ENCODE results near the gene NAPA.
"Not testable (repeated sequence)": the region's sequence is repeated elsewhere in the genome, so short reads cannot be mapped to it uniquely, and the experiment has no call there.

NAPA gene

DNA sequence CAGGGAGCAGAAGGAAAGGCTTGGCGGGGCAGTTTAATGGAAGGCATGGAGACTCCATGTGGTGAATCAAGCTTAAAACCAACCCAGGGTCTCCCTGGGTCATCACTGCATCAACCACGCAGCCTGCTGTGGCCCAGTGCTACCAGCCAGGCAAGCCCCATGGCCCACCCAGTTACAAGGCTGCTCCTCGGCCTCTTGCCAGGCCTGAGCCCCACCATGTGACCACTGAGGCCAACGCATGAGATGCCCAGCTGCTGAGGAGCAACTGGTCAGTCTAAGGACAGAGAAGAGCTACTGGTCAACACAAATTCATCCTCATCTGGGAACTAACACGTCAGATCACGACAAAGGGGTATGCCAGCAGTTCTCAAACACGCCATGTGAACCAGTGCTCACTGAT, 15.5 kb downstream of the NAPA start:
- no peak for DNase-seq

DNA sequence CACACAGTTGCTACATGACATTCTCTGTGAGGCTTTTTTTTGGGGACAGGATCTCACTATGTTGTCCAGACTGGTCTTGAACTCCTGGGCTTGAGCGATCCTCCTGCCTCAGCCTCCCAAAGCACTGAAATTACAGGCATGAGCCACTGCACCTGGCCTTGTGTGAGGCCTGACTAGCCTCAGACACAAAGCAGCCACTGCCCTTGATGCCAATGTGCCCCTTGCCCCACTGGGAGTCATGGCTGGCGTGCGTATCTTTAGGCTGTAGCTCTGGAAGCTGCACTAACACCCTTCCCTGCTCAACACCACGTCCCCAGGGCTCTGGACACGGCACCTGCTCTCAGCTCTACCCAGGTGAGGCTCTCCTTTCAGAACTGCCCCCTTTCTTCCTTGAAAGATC, 16.3 kb downstream of the NAPA start:
- DNase-seq, result no peak

DNA sequence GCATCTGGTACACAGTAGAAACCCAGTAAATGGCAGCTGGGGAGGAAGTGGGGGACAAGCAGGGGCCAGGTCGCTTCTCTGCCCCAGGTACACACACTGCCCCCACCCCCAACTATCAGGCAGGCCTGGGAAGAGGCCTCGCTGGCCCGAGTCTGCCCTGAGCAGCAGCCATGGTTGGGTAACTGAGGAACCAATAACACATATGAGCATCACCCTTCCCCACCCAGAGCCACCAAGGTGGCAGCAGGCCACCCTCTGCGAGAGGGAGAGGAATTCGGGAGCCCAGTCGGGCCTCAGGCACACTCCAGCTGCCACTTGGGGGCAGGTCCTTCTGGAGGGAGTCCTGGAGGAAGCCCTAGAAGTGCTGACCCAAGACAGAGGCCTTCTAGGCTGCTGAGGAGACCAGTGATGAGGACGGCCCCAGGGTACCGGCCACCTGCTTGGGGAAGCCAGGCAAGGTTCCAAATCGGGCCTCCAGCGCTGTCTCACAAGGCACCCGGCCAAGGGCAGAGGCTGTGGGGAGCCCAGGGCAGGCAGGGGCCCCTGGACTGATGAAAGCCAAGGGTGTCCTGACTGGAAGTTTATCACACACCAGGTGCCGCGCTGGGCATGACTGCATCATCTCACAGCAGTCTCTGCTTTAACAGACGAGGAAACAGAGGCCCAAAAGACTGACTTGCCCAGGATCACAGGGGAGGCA, 16.9 kb downstream of the NAPA start:
- no peak for DNase-seq

DNA sequence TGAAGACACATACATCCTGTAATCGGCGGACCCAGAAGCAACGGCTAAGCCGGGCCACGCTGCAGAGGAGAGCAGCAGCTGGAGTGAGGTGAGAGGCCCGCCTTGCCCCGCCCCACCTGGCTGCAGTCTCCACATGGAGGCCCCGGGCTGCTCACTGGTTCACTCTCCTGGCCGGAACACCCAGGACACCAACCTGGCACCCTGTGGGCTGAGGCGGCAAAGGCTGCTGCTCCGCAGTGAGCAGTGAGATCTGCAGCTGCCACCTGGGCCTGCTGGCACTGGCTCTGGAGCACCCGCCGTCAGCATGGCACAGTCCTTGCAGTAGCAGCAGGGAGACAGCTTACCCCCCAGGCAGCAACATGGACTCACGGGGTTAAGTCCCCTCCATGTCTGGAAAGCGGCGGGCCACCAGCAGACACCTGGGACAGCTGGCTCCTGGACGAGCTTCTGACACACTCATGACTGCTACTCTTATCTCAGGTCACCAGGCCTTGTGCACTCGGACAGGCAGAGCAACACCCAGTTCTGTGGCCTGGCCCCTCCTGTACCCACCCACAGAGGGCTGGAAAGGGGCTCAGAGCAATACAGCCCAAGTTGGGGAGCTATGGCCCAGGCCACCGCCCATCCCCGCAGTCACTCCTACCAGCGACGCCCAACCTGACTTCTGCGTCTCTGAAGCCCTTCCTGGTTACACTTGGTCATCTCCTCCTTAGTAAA, 17.7 kb downstream of the NAPA start:
- no peak for DNase-seq

DNA sequence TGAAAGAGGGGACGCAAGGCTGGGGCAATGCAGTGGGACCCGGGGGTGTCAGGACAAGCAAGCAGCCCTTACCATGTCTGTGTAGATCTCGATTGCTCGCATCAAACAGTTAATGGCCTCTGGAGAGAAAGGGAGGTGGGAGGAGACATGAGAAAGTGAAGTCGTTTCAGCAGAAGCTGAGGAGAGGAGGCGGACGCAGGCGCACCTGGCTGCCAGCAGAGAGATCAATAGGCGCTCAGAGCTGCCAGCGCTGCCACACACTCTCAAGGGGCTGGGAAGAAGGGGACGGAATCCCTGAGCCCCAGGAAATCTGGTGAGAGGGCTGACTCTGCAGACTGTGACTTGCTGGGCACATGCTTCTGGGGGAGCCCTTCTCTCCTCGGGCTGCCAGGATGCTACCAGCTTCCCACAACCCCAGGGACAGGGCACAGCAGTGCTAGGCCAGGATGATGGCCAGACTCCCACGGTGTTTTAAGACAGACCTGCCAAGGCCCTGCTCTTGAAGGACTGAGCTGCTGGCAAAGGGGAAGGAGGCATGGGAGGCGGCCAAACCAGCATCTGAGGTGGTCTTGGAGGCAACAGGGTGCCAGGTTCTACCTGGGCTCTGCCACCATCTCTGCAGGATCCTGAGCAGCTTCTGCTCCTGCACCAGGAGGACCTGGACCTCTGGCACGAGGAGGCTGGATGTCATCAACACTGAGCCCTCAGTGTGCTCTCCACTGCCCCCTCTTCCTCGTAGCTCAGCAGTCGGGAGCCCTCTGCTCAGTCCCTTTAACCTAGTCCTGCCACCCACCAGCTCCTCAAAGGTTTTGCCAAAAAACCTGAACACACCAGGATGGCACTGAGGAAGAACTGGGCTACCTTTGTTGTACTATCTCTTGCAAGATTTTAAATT, 19.1 kb downstream of the NAPA start:
- no peak for DNase-seq

DNA sequence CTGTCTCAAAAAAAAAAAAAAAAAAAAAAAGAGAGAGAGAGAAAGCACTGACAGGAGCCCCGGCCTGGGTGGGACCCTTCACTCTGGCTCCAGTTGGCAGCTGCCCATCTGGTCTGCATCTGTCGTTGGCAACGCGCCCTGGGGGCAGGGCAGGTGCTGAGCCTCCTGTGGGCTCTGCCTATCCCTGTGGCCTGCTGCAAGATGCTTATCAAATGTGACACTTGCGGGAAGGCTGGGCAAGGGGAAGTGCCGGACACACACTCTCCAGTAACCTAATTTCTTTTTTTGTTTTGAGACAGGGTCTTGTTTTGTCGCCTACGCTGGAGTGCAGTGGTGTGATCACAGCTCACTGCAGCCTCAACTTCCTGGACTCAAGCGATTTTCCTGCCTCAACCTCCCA, 20.1 kb downstream of the NAPA start:
- DNase-seq, result no peak

DNA sequence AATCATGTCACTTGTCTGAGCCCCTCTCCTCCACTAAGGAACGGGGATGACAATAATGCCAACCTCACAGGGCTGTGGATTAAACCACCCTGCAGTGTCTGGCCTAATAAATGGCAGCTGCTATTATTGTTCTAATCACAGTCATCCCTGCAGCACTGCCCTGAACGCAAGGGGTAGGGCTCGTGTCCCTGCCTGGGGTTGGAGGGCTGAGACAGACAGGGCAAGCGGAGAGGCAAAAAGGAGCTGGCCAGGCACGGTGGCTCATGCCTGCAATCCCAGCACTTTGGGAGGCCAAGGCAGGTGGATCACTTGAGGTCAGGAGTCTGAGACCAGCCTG, 20.7 kb downstream of the NAPA start:
- DNase-seq, result no peak

DNA sequence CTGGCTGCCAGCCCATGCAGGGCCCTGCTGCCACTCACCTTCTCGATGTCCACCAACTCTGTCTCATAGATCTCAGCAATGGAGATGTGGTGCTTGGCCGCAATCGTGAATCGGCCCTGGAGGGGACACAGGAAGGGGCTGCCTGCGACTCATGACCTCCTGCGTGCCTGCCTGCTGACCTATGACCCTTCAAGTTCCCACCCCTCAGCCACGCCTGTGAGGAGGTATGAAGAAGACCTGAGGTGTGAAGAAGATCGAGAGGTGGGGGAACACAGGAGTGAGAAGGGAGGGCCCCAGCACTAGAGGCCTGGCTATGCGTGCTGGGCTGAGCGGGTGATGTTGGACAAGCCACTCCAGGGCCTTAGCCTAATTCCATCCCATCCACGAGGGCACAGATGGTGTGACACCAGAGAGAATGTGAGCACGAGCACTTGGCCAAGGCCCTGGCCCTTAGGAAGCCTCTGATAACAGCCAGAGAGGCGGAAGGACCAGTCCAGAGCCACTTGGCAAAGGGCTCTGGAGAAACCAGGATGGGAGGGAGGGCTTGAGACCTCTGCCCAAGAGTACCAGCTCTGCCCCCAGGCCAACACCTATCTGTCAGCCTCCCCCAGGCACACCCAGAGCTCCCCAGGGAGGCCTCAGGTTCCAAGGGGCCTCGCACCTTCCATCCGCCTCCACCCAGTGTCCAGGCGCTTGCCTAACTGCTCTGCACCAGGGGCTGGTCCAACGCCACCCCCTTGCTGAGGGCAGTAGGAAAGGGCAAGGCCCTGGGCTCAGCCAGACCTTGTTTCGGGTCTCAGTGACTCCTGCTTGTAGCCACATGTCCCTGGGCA, 21.3 kb downstream of the NAPA start:
- no peak for DNase-seq

DNA sequence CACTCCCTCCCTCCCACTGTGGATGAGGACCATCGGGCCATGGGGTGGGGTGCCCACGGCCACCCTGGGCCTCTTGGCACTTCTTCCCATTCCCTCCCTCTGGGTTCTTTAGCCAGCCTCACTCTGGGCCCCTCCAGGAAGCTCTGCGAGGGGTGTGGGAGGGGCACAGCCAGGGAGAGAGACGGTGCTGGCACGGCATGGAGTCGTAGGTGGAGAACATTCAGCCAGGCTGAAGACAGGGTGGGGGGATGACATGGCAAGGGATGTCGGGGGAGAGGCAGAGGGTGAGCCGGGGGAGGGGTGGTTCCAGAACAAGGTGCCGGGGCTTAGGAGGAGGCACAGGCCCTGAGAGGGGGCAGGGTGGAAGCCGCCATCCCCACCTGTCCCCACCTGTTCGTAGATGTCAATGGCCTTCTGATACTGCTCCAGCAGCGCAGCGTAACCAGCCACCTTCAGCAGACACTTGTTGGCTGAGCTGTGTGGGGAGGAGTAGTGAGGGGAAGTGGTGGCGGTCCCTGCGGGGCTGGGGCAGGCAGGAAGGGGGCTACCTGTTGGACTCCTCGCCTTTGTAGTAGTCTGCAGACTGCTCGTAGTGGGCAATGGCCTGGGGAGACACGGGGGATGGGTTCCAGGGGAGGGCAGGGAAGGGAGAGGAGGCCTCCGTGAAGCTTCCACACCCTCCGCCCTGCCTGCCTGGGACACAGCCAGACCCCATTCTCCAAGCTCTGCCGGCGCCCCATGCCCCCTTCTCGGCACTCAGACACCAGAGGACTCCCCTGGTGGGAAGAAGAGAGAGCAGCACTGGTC, 22.1 kb downstream of the NAPA start:
- DNase-seq, result no peak

DNA sequence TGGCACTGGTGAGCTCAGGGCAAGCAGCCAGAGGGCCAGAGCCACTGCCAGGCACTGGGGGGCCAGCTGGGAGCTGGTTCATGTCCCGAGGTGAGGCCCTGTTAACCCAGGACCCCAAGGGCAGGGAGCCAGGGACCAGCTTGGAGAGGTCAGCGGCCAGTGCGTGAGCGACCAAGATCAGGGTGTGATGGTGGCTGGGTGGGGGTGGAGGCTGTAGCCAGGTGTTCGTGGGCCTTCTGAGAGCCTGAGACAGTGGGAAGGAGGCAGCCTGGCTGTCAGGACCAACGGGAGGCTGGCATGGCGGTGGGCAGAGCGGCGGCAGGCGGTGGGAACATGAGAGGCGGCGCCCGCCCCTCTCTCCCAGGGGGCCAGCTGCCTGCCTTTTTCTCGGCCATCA, 22.7 kb downstream of the NAPA start:
- DNase-seq, result no peak

DNA sequence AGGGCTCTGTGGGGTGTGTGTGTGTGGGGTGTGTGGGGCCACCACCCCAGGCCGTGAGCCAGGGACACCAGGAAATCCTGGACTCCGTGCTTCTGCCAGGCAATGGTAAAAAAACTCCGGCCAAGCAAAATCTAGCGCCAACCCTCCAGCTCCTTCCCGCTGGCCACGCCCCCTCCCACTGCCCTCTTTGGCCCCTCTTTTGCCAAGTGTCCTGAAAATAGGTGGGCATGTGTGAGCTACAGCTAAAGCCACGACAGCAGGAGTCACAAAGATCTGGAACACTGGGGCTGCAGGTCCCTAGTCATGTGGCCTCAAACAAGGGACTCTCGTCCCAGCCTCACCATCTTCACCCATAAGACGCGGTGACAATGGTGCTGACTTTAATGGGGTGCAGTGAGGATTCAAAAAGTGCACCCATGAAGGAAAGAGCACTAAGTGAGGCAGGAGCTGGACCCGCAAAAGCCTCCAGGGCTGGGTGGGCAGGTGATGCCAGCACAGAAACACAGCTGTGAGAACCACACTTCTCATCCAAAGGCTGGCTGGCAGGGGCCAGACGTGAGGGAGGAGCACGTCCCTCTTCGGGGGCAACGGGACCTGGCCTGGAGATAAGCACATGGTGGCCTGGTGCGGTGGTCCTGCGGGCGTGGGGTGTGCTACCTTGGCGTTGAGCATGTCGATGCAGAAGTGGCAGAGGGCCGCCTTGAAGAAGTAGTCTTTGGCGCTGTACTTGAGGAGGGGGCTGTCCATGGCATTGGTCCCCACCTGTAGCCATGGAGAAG, 23.3 kb downstream of the NAPA start:
- DNase-seq, result no peak

DNA sequence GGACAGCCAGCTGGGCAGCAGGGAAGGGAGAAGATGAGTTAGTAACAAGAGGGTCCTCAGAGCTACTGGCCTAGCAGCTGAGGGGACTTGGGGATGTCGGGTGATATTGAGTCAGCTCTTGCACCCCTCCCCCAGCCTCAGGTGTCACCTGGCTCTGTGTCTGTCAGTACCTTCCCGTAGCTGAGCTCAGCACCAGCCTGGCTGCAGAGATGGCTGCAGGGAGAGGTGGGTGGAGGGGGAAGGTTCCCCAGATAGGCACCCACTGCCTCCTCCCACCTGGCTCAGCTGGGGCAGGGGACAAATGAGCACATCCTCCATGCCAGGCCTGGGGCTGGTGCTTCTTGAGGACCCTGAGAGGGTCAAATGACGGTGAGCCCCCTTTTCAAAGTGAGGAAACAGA, 24.0 kb downstream of the NAPA start:
- DNase-seq, result no peak

DNA sequence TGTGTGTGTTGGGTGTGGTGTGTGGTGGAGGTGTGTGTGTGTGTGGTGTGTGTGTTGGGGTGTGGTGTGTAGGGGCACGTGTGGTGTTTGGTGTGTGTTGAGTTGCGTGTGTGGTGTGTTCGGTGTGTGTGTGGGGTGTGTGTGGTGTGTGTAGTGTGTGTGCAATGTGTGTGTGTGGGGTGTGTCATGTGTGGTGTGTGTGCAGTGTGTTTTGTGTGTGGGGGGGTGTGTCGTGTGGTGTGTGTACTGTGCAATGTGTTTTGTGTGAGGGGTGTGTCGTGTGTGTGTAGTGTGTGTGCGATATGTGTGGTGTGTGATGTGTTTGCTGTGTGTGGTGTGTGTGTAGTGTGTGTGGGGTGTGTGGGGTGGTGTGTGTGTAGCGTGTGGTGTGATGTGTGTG, 24.8 kb downstream of the NAPA start:
- no peak for DNase-seq

DNA sequence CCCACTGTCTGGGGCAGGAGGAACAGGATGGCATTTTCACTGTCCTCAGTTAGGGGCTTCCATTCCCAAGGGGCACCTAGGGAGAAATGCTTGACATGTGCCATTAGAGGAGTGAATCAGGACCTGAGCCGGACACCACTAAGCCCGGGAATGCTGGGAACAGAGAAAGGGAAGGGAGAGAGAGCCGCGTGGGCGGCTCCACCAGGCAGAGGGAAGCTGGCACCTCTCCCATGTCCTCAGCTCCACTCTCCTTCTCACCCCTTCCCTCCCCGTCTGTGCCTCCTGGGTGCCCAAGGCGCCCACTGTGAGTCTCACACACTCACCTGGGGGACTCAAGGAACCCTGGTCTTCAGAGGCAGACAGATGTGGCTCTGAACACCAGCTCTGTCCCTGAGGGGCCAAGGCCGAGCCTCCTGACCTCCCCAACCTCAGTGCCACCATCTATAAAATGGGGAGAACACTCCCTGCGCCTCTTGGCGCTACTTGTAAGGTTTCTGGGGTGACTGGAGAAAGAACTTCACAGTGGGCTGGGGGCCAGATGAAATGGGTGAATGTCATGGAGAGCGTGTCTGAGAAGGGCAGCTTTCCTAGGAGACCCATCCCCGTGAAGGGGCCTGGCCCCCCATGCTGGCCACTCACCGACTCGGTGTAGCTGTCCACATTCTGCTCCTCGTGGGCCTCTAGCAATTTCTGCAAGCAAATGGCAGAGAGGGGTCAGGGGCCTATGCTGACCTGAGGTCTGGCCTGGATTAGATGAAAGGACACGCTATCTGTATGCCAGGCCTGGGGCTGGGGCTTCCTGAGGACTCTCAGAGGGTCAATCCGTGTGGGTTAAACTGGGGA, 25.6 kb downstream of the NAPA start:
- DNase-seq, result no peak

DNA sequence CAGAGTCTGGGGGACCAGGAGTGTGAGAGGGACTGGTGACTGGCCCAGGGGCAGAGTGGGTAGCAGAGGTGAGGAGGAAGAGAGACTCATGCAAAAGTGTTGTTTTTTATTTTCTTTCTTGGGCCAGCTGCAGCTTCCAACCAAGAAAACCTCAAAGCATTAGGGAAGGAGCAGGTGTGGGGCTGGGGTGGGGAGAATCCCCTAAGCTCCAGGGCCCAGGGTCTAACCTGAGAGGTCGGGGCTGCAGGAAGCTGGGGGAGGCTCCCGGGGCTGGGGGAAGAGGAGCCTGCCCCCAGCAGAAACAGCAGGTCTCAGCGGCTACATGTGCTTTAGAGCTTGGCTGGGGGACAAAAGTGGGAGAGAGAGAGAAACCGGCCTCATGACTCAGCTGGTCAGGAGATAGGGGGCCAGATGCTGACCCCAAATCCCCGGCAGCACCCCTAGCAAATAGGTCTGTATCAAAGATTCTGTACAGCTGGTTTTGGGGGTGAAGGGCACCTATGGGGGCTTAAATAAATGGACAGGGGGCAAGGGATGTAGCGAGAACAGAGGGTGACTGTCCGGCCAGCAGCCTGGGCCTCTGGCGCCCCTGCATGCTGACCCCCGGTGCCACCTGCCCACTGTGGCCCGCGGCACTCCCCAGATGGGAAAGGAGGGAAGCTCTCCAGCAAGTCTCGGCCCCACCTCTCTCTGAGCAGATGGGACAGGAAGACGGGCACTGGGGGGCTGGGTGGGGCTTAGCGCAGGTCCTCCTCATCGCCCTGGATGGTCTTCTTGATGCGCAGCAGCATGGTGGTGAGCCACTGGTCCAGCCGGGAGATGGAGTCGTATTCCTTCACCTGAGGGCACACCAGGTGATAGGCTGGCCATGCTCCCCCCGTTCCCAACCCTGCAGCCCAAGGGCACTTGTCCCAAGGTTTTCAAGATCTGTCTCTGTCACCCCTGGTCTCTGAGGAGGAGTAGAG, 27.0 kb downstream of the NAPA start:
- DNase-seq, result no peak

DNA sequence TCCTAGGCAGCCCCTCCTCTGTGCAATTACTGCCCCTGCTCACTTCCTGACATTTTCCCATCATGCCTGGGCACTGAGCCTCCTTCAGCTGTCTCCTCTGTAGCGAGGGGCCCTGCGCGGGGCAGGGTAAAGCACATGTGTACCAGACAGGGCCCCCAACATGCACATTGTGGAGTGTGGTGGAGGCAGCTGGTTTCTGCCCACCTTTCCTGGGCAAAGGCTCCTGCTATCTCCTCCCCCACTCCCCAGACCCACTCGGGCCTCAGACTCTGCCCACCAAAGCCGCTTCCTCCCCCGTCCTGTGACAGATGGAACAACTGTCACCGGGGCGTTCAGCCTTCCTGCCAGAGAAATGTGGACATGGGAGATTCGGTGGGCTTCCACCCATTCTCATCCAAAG, 28.0 kb downstream of the NAPA start:
- no peak for DNase-seq

DNA sequence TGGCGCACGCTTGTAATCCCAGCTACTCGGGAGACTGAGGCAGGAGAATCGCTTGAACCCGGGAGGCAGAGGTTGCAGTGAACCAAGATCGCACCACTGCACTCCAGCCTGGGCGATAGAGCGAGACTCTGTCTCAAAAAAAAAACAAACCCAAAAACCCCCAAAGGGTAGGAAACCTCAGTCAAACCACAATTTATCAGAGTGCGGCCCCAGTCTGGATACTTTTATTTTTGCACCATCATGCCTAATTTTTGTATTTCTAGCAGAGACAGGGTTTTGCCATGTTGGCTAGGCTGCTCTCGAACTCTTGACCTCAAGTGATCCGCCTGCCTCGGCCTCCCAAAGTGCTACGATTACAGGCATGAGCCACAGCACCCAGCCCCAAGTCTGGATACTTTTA, 28.6 kb downstream of the NAPA start:
- not testable (repeated sequence) for DNase-seq

DNA sequence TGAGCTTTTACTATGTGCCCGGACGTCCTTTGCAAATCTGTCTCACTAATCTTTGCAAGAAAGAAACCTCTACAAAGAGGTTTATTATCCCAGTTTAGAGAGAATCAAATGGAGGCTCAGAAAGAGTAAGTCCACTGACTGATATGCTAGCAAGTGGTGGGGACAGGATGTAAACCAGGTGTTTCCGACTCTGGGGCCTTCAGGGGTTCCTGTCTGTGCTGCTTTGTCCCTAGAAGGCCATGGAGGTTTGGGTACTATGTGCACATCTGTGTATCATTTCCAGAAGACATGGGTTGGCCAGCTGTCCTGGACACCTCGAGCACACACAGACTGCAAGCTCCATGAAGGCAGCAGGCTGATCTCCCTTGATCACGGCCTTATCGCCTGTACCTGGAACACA, 29.7 kb downstream of the NAPA start:
- DNase-seq, result no peak
